K562 (cell line): ENCODE results near the gene FABP3. TPM values are rescaled to one million over a fixed set of nuclear protein-coding genes. Genes with fewer than 3 reads are reported as not detected.
"Not testable (repeated sequence)": the region's sequence is repeated elsewhere in the genome, so short reads cannot be mapped to it uniquely, and the experiment has no call there.

Experiments
- ATAC-seq: fragments of 200-7000 bp; cut with Tn5 transposase; 3 replicates; pipeline ENCODE4 v1.9.1; 2020; ENCODE audit warnings: moderate library complexity
- BruUV-seq: library from RNA; stranded (reverse); fragments of 400-500 nt; replicated peaks from 2 replicates; lab custom pipeline; 2021; lab: Mats Ljungman, UMichigan
- CTCF ChIA-PET: fragments of 300-600 bp; formaldehyde crosslinking; extraction: SDS; loops from one replicate; lab custom pipeline; 2021; ENCODE audit warnings: low intra/inter-chr PET ratio; lab: Yijun Ruan, JAX
- POLR2A ChIA-PET: fragments of 300-600, 350-650 bp; sonication (Branson Sonifier 250); formaldehyde crosslinking; extraction: SDS; loops from one replicate; lab custom pipeline; 2021; ENCODE audit warnings: antibody characterized with exemption, inconsistent platforms; lab: Yijun Ruan, JAX
- DNase-seq, 4 experiments: peaks; one replicate each; pipeline versions ENCODE4 v3.0.0 to v3.0.0-alpha.2; 2011 to 2018; ENCODE audit warnings: low spot score in 3 of 4, mixed read lengths in 3 of 4; ENCODE audit errors: extremely low read depth in 1 of 4
- FAIRE-seq: peaks from 2 replicates; lab custom pipeline; 2011; peaks lifted over from hg19 to GRCh38; lab: Jason Lieb, UNC
- H2AFZ ChIP-seq: 2 replicates; pipeline ENCODE4 v1.6.0; 2011; ENCODE audit warnings: low read depth, low read length, control low read depth, inconsistent platforms
- H3K27ac ChIP-seq: fragments of 200-600 bp; 3 replicates; pipeline ENCODE4 v1.8.0; 2011; ENCODE audit warnings: low read depth, mild to moderate bottlenecking, control low read depth, inconsistent platforms, low read length, moderate library complexity, mixed read lengths; ENCODE audit errors: extremely low read depth
- H3K27me3 ChIP-seq, 2 experiments: fragments of 300-600 bp in 1 of 2; 2 replicates in 1 of 2; 3 replicates in 1 of 2; pipeline versions ENCODE4 v1.6.0 to v1.8.0; 2011; ENCODE audit warnings: inconsistent platforms in 2 of 2, low read length in 2 of 2, mild to moderate bottlenecking in 1 of 2, mixed read lengths in 1 of 2, moderate library complexity in 1 of 2; ENCODE audit not compliant: control insufficient read depth in 2 of 2, insufficient read depth in 2 of 2
- H3K36me3 ChIP-seq: fragments of 300-600 bp; 3 replicates; pipeline ENCODE4 v1.8.0; 2011; ENCODE audit warnings: mild to moderate bottlenecking, low read length, inconsistent platforms; ENCODE audit not compliant: control insufficient read depth, insufficient read depth
- H3K4me1 ChIP-seq, 2 experiments: fragments of 200-600 bp in 1 of 2; replicated peaks in 1 of 2; 2 replicates in 1 of 2; 3 replicates in 1 of 2; pipeline versions ENCODE4 v1.5.1 to v1.8.0; 2011; ENCODE audit warnings: inconsistent platforms in 2 of 2, low read length in 2 of 2, mild to moderate bottlenecking in 1 of 2, mixed read lengths in 1 of 2, moderate library complexity in 1 of 2; ENCODE audit not compliant: control insufficient read depth in 2 of 2, insufficient read depth in 2 of 2
- H3K4me2 ChIP-seq: 2 replicates; pipeline ENCODE4 v1.6.1; 2011; ENCODE audit warnings: low read length, control low read depth, inconsistent platforms, mixed read lengths; ENCODE audit not compliant: insufficient read depth
- H3K4me3 ChIP-seq: fragments of 200-600 bp; sonication (generic), shearing (Covaris generic); 2 replicates; pipeline ENCODE4 v1.5.1; 2016; ENCODE audit warnings: control low read depth, inconsistent platforms
- H3K79me2 ChIP-seq: fragments of 200-600 bp; 3 replicates; pipeline ENCODE4 v1.8.0; 2011; ENCODE audit warnings: low read length, inconsistent platforms; ENCODE audit not compliant: control insufficient read depth, insufficient read depth
- H3K9ac ChIP-seq, 2 experiments: 2 replicates each; pipeline versions ENCODE4 v1.6.0 to v1.6.1; 2011; ENCODE audit warnings: low read depth in 2 of 2, low read length in 2 of 2, control low read depth in 1 of 2, inconsistent platforms in 1 of 2, mild to moderate bottlenecking in 1 of 2, mixed read lengths in 1 of 2; ENCODE audit not compliant: insufficient read depth in 1 of 2
- H3K9me1 ChIP-seq: one replicate; pipeline ENCODE4 v1.6.0; 2011; ENCODE audit warnings: inconsistent platforms, mild to moderate bottlenecking, low read length, moderate library complexity; ENCODE audit not compliant: control insufficient read depth, insufficient read depth
- H3K9me3 ChIP-seq: replicated peaks from 2 replicates; pipeline ENCODE4 v1.5.1; 2011; ENCODE audit warnings: low read depth, low read length, inconsistent platforms; ENCODE audit not compliant: control insufficient read depth, insufficient read depth
- H4K20me1 ChIP-seq: replicated peaks from 2 replicates; pipeline ENCODE4 v1.6.1; 2011; ENCODE audit warnings: low read length, inconsistent platforms, mixed read lengths; ENCODE audit not compliant: control insufficient read depth, insufficient read depth
- CBFA2T2 ChIP-seq: fragments of 450-650 bp; conservative IDR thresholded peaks from 2 replicates; pipeline ENCODE4 v1.6.1; 2017; ENCODE audit warnings: mild to moderate bottlenecking
- CBFA2T3 ChIP-seq: fragments of 450-650 bp; IDR thresholded peaks from 2 replicates; pipeline ENCODE4 v1.6.1; 2017
- ETV6 ChIP-seq, 3 experiments: fragments of 150-350 bp in 1 of 3; sonication (generic) in 1 of 3; formaldehyde crosslinking in 1 of 3; IDR thresholded peaks; 2 replicates each; pipeline versions ENCODE4 v1.6.1 to v1.8.0; 2014 to 2022; ENCODE audit warnings: borderline replicate concordance in 2 of 3, low read depth in 2 of 3, antibody characterized with exemption in 1 of 3, low read length in 1 of 3, mild to moderate bottlenecking in 1 of 3, missing genetic modification reagents in 1 of 3
- FOXP1 ChIP-seq: sonication (generic); formaldehyde crosslinking; IDR thresholded peaks from 2 replicates; pipeline ENCODE4 v1.8.0; 2022; ENCODE audit warnings: mild to moderate bottlenecking, missing genetic modification reagents
- RHOXF2B ChIP-seq: fragments of 250-450 bp; sonication (Bioruptor Pico); conservative IDR thresholded peaks from 2 replicates; pipeline ENCODE4 v1.5.1; 2021
- WGBS: fragments of 100-300 bp; shearing (Covaris generic); methylation state at CpG from one replicate; pipeline ENCODE4 v1.1.6; 2016; ENCODE audit warnings: low coverage, mixed read lengths; ENCODE audit not compliant: insufficient coverage; ENCODE audit errors: missing lambda C conversion rate; 5-methylcytosine and 5-hydroxymethylcytosine counted together
- in situ Hi-C: fragments of 300-500 bp; cut with MboI; formaldehyde crosslinking; loops from 4 replicates; pipeline ENCODE4 v1.15.0; 2018; ENCODE audit warnings: inconsistent platforms, mixed read lengths
- intact Hi-C: fragments of 100-400 bp; cut with micrococcal nuclease; formaldehyde crosslinking; loops from 2 replicates; pipeline ENCODE4 v1.14.2; 2022
- polyA plus RNA-seq, 8 experiments: library from polyadenylated mRNA; depleted of rRNA in 4 of 8; stranded (reverse) in 5 of 8; unstranded in 3 of 8; fragments of >200 nt; fragmentation: Nextera tagmentation in 2 of 8; fragmentation: Illumina TruSeq in 1 of 8; extraction: Ambion mirVana in 2 of 8; extraction: Trizol in 1 of 8; gene quantifications; 2 replicates each; pipeline versions ENCODE4 v1.2.1 to v1.2.3, GENCODE V29; 2011 to 2014; ENCODE audit warnings: inconsistent platforms in 1 of 8, missing spikeins in 1 of 8
- total RNA-seq, 7 experiments: library from RNA; depleted of rRNA in 6 of 7; stranded (reverse); fragments of >200 nt in 6 of 7; fragmentation: Illumina TruSeq in 2 of 7; extraction: Trizol in 2 of 7; gene quantifications; 2 replicates each; pipeline versions ENCODE4 v1.2.1 to v1.2.3, GENCODE V29; 2011 to 2021; ENCODE audit warnings: low replicate concordance in 1 of 7
- TF ChIP-seq, protein P1 (sequence below), 2 experiments: fragments of 450-650 bp in 1 of 2; sonication (generic) in 1 of 2; formaldehyde crosslinking in 1 of 2; IDR thresholded peaks in 1 of 2; conservative IDR thresholded peaks in 1 of 2; 2 replicates each; pipeline versions ENCODE4 v1.6.1 to v1.8.1; 2016 to 2023; ENCODE audit warnings: mild to moderate bottlenecking in 2 of 2, moderate library complexity in 2 of 2, inconsistent platforms in 1 of 2, missing genetic modification reagents in 1 of 2
- TF ChIP-seq, protein P2 (sequence below): fragments of 450-650 bp; IDR thresholded peaks from 2 replicates; pipeline ENCODE4 v1.6.1; 2016

FABP3 gene
- total and polyA plus RNA-seq, 9 of the 15 experiments (the other 6 are each of a cell fraction or from before 2014, with no cell fraction given): 0.22 TPM; not detected in 8

DNA sequence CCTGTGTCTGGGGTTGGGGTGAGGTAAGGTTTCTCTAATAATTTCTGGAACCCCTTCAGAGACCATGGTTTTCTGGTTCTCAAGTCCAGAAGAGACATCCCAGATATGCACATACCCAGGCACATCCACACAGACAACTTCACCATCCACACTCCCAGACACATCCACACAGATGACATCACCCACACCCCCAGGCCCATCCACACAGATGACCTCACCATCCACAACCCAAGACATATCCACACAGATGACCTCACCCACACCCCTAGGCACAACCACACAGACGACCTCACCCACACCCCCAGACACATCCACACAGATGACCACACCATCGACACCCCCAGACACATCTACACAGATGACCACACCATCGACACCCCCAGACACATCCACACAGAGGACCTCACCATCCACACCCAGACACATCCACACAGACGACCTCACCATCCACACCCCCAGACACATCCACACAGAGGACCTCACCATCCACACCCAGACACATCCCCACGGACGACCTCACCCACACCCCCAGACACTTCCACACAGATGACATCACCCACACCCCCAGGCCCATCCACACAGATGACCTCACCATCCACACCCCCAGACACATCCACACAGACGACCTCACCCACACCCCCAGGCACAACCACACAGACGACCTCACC is 13.8 kb upstream of the FABP3 start:
- 0% methylated on average over 8 of the region's 8 CpGs for WGBS
- intact Hi-C loops, H3K36me3 ChIP-seq, BruUV-seq, H3K4me1 ChIP-seq, H3K27ac ChIP-seq, H3K9me3 ChIP-seq, H3K4me3 ChIP-seq, DNase-seq, H2AFZ ChIP-seq, H3K9me1 ChIP-seq, H3K9ac ChIP-seq, in situ Hi-C loops, FAIRE-seq, H3K79me2 ChIP-seq, ATAC-seq, CTCF ChIA-PET, H3K4me2 ChIP-seq: not testable (repeated sequence)
- POLR2A ChIA-PET: interaction anchor here (0.8 to 0.9 kb wide), 3 partner anchors 8 to 19 kb away, joined by 3 read pairs; no protein-coding TSS in a partner anchor
- TF ChIP-seq, protein P1, sequence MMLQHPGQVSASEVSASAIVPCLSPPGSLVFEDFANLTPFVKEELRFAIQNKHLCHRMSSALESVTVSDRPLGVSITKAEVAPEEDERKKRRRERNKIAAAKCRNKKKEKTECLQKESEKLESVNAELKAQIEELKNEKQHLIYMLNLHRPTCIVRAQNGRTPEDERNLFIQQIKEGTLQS (IDR thresholded peaks at IDR 0.05): peak; percentile 40
- TF ChIP-seq, protein P1 (CRISPR knock-in tag; conservative IDR thresholded peaks at IDR 0.05): not testable (repeated sequence)
- Histone ChIP-seq H3K27me3 (peaks cover 23 to 47% of the 10 kb centered on the region in 2 experiments; a peak in 4 of 5 replicates), H4K20me1 (peaks cover 12% of the 10 kb centered on the region)

DNA sequence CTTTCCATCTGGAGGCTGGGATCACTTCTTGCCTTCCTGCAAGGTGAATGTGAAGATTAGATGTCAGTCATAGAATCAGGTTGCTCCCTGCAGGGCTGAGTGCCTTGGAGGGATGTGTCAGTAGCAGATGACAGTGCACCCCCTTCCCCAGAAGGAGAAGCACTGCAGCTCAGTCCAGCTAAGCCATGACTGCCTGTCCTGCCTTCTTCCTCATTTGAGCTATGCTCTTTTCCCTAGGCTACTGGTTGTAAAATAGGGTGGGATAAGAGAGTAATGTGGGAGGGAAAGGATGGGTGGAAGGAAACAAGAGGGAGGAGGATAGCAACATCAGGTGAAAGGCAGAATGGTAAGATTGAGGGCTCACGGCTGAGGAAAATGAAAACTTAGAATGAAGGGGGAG is 11.1 kb upstream of the FABP3 start:
- WGBS: 0% methylated on average over 1 of the region's 1 CpG
- Histone ChIP-seq H3K4me3 (no peak overlapping the region), H3K4me2 (no peak overlapping the region), H2AFZ (no peak overlapping the region), H3K9me1 (no peaks in the 10 kb centered on the region), H3K27ac (no peak overlapping the region), H3K9me3 (no peaks in the 10 kb centered on the region), H3K79me2 (no peaks in the 10 kb centered on the region), H3K9ac (no peak overlapping the region), H4K20me1 (peaks cover 8% of the 10 kb centered on the region), H3K27me3 (peaks cover 18 to 42% of the 10 kb centered on the region in 2 experiments; a peak in 4 of 5 replicates), H3K4me1 (no peaks in the 10 kb centered on the region), H3K36me3 (no peaks in the 10 kb centered on the region)
- TF ChIP-seq ETV6 (IDR thresholded peaks at IDR 0.05; ENCODE audit: borderline replicate concordance in 1 of 2, low read depth in 2 of 2, low read length in 1 of 2) (no peak), ETV6 (CRISPR knock-in tag; IDR thresholded peaks at IDR 0.05; ENCODE audit: borderline replicate concordance) (no peak), FOXP1 (CRISPR knock-in tag) (no peak), CBFA2T3 (peak; percentile 28; the same call in 1 of the 2 replicates), CBFA2T2 (0 out of 2 replicates have a peak, but pooled peaks have one; percentile 8), RHOXF2B (CRISPR knock-in tag) (no peak)
- TF ChIP-seq, protein P2, sequence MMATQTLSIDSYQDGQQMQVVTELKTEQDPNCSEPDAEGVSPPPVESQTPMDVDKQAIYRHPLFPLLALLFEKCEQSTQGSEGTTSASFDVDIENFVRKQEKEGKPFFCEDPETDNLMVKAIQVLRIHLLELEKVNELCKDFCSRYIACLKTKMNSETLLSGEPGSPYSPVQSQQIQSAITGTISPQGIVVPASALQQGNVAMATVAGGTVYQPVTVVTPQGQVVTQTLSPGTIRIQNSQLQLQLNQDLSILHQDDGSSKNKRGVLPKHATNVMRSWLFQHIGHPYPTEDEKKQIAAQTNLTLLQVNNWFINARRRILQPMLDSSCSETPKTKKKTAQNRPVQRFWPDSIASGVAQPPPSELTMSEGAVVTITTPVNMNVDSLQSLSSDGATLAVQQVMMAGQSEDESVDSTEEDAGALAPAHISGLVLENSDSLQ: peak; percentile 8; the same call in 1 of the 2 replicates
- CTCF ChIA-PET: no interaction called here
- ATAC-seq (peak; percentile 41; the same call in 1 of the 3 replicates), DNase-seq (no peak), FAIRE-seq (no peak)
- in situ Hi-C loops: no loop called here
- POLR2A ChIA-PET: interaction anchor here (1.0 to 1.5 kb wide), 2 partner anchors 10 to 12 kb away, joined by 3 to 8 read pairs; no protein-coding TSS in a partner anchor
- intact Hi-C loops: no loop called here
- no TSS peak for BruUV-seq
